ENCODE data around the gene NOP16. TPM values are rescaled to one million over a fixed set of nuclear protein-coding genes. Genes with fewer than 3 reads are reported as not detected.

Gene NOP16
- polyA plus RNA-seq, 3 donors, result 19.5 to 76.3 (median 25.1) TPM

- H3K27ac ChIP-seq (ENCODE audit: low read depth, low read length), result no peak overlapping the region
Measured at GRCh38 chr5:176391999-176392398, 3.6 kb upstream of the NOP16 start.

DNA sequence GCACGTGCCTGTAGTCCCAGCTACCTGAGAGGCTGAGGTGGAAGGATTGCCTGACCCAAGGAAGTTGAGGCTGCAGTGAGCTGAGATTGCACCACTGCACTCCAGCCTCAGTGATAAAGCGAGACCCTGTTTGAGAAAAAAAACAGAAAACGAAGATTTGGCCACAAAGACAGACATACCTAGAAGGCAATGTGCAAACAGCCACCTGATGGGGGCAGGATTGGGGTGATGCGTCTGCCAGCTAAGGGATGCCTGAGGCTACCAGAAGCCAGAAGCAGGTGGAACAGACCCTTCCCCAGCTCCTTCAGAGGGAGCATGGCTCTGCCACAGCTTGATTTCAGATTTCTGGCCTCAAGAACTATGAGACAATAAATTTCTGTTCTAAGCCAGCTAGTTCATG lies 3.1 kb upstream of the NOP16 start:
- 73 to 92% (median 92%) methylated on average over 4 of the region's 4 CpGs for WGBS, 3 donors
- no peak overlapping the region for H3K27ac ChIP-seq (ENCODE audit: low read depth, low read length)

More at GRCh38 chr5:176391999-176392398, 3.6 kb upstream of the NOP16 start:
- 70 to 96% (median 71%) methylated on average over 4 of the region's 4 CpGs for WGBS, 3 donors

GRCh38 chr5:176389135-176390123 lies 1.0 kb upstream of the NOP16 start:
- H3K27ac ChIP-seq (ENCODE audit: low read depth, low read length), result peak overlapping the region; percentile 86
- 25 to 29% (median 28%) methylated on average over 40 to 41 of the region's 41 CpGs for WGBS, 3 donors

GRCh38 chr5:176388003-176388443 lies 375 bp downstream of the NOP16 start:
- no peak overlapping the region for H3K27ac ChIP-seq (ENCODE audit: low read depth, low read length)
- WGBS, 3 donors, result 0 to 1% (median 0%) methylated on average over 29 of the region's 29 CpGs

- 39 to 42% (median 41%) methylated on average over 8 of the region's 8 CpGs for WGBS, 3 donors
Measured at GRCh38 chr5:176387384-176387925, 943 bp downstream of the NOP16 start.

DNA sequence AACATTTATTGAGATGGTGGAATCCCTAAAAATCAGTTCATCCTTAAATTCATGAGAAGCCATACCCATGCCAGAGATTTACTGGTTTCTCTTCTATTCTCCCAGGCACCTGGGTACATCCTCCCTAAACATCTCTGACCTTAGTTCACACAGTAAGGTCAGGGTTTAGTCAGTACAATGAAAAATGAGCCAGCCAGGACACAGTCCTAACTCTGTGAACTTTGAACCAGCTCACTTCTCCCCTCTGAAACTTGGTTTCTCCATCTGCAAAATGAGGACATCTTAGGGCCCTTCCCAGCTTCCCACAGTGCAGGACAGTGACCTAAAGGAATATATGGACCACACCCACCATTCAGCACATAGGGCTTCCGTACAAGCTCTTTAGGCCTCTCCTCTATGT lies 1.9 kb downstream of the NOP16 start:
- no peak overlapping the region for H3K27ac ChIP-seq (ENCODE audit: low read depth, low read length)
- WGBS, 3 donors, result 78 to 89% (median 89%) methylated on average over 1 of the region's 1 CpG

More at GRCh38 chr5:176387384-176387925, 943 bp downstream of the NOP16 start:
- H3K27ac ChIP-seq (ENCODE audit: low read depth, low read length), result no peak overlapping the region

DNA sequence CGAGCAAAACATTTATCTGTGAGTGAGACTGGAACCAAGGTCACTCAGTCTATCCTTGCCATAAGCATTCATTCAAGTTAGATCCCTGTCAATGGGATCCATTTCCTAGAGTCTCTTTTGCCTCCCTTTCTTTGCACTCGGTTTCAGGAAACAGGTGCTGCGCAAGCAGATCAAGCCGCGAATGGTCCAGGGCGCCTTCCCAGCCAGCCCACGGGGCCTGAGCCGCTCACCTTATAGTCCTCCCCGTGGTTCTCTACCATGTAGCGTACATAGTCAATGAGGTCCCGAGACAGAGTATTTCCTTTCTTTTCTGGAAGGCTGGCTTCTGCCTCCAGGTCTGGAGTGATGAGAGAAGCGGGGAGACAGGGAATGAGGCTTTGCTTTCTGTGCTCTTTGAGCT lies 3.4 kb downstream of the NOP16 start:
- 81 to 91% (median 89%) methylated on average over 12 of the region's 12 CpGs for WGBS, 3 donors
- no peak overlapping the region for H3K27ac ChIP-seq (ENCODE audit: low read depth, low read length)

DNA sequence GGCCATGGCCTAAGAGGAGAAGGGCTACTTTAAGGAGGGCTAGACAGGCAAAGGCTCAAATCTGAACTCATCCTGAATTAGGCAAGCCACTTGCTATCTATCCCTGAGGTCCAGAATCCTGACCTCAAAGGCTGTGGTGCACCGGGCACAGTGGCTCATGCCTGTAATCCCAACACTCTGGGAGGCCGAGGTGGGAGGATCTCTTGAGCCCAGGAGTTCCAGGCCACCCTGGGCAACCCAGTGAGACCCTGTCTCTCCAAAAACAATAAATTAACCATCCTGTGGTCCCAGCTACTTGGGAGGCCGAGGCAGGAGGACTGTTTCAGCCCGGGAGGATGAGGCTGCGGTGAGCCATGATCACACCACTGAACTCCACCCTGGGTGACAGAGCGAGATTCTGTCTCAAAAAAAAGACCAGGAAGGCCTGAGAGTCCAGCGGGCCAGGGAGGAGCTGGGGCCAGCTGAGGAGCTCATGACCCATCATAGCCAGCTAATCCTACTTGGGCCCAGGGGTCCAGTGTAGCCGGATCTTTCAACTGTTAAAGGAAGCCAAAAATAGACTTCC lies 4.0 kb downstream of the NOP16 start:
- WGBS, 3 donors, result 88 to 93% (median 91%) methylated on average over 8 of the region's 8 CpGs
- no peak overlapping the region for H3K27ac ChIP-seq (ENCODE audit: low read depth, low read length)

DNA sequence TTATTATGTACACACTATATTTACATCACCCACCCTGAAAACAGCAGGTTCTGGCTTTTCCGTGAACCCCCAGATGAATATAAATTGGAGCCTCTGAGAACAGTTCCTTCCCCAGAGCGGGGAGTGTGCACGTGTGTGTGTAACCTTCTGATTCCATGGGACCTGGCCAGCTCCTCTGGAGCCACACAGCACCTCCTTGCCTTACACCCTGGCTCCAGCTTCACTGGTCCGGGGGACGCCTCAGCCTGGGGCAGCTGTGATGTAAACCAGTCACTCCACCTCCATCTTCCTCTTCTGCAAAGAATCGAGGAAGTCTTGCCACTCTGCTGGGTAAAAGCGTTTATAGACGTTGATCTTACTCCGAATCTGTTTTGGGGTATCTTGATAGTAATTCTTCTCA lies 4.4 kb downstream of the NOP16 start:
- no peak overlapping the region for H3K27ac ChIP-seq (ENCODE audit: low read depth, low read length)
- 68 to 82% (median 76%) methylated on average over 9 of the region's 9 CpGs for WGBS, 3 donors

DNA sequence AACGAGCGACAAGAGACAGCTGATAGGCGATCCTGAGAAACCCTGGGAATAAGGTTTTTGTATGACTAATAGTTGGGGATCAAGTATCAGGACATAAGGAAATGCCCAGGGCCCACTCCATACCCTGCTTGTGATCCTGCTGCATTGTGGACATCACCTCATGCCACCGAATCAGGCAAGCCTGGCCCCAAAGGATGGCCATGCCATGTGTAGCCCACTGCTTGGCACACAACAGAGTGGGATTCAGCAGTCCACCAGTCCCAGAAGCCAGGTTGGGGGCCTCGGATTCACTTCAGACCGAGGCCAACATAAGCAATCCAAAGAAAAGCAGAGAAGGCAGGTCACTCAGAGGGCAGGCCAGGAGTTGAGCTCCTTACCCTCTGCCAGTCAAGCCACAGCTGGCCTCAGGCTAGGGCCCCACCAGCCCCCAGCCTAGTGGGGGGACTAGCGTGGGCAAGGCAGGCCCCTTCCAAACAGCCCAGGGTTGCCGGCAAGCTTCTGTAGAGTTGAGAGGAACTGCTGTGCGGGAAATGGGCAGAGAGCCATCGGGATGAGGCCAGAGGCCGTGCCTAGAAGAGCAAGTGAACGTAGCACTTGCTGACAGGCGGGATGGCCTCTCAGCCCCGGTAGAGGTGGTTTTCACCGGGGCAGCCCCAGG lies 5.0 kb downstream of the NOP16 start:
- 83 to 87% (median 87%) methylated on average over 15 of the region's 15 CpGs for WGBS, 3 donors
- H3K27ac ChIP-seq (ENCODE audit: low read depth, low read length), result no peak overlapping the region

DNA sequence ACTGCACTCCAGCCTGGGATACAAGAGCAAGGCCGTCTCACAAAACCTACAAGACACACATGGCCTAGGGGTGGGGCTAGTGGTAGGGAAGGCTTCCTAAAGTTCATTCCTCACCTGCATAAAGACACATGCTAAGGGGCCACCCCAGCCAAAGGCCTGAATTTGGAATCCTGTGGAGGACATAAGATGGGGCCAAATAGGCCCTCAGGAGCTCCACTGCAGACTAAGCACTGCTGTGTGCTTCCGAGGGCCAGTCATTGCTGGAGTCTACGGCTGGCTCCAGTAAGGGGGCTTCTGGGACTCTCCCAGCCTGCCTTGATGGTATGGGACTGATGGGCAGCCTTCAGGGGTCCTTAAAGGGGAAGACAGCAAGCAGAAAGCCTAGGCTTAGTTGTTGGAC lies 5.7 kb downstream of the NOP16 start:
- 76 to 93% (median 91%) methylated on average over 3 of the region's 3 CpGs for WGBS, 3 donors
- H3K27ac ChIP-seq (ENCODE audit: low read depth, low read length), result no peak overlapping the region

GRCh38 chr5:176381979-176382378 lies 6.4 kb downstream of the NOP16 start:
- 87 to 92% (median 92%) methylated on average over 3 of the region's 3 CpGs for WGBS, 3 donors
- H3K27ac ChIP-seq (ENCODE audit: low read depth, low read length), result no peak overlapping the region

DNA sequence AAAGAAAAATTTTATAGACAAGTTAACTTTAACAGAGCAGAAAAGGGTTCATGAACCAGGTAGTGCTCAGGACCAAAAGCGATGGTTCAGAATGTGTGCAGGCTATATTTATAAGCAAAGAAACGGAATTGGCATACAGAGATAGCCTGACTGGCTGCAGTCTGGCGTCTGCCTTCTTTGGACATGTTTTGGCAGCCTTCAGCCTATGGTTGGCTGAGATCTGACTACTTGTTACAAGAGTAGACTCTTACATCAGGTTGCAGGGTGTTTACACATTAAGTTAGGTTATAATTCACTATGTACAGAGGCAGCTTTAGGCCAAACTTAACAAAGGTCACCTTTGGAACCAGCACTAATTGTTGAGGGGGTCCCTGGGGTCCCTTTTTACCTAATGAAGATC lies 7.0 kb downstream of the NOP16 start:
- WGBS, 3 donors, result 74 to 88% (median 77%) methylated on average over 3 of the region's 3 CpGs
- no peak overlapping the region for H3K27ac ChIP-seq (ENCODE audit: low read depth, low read length)

DNA sequence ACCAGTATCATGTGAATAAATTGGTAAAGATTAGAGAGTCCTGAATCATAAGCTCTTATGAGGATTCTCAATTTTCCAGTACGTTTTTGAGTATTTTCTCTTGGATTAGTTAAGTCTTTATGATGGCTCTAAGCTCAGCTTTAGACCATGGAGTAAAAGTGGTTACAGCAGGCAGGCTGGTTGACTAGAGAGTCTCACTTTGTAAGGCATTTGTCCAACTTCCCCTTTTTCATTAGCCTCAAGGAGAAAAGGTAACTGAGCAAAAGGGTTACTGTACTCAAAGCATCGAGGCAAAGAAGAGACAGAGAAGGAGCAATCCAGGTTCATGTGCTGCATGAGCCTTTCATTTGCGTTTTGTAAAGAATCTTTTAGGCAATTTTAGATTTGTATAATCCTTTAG lies 8.5 kb downstream of the NOP16 start:
- no peak overlapping the region for H3K27ac ChIP-seq (ENCODE audit: low read depth, low read length)
- WGBS, 3 donors, result 69 to 85% (median 81%) methylated on average over 3 of the region's 3 CpGs

DNA sequence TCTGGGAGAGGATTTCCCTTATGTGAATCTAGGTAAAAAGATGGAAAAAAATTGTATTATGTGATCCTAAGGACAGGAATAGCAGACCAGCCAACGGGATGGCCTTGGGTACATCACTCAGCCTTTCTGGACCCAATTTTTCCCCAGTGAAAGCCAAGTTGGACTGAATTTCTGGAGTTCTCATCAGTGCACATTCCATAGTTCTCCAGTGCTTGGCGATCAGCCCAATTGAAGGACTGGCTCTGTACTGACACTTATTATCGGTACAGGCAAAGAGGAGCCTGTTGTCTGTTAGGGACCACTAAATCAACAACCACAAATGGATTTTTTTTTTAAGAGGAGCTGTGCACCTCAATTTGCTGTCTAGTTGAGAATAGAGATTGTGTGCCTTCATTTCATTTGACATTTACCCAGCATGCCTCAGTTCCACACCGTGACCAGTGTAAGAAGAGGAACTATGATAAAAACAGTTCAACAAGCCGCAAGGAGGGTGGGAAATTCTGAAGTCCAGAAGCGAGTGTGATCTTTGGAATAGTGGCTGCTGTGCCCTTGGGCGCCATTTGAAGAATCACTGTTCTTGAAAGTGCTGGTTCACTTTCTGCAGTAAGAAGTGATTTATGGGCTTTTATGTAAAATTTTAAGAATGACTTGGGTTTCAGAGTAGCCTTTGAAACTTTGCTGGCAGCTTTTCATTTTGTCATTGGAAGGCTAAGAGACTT lies 15.1 kb downstream of the NOP16 start:
- H3K27ac ChIP-seq (ENCODE audit: low read depth, low read length), result no peak overlapping the region
- WGBS, 3 donors, result 53 to 76% (median 62%) methylated on average over 7 of the region's 7 CpGs

GRCh38 chr5:176371621-176372539 lies 16.5 kb downstream of the NOP16 start:
- WGBS, 3 donors, result 87 to 92% (median 91%) methylated on average over 13 of the region's 13 CpGs
- H3K27ac ChIP-seq (ENCODE audit: low read depth, low read length), result no peak overlapping the region

Measured in adipose tissue (tissue), 3 donors.